NAMALWA (cell line): ENCODE measurements around the gene MAP3K7.

ENCODE experiments used
- DNase-seq: peaks from one replicate; pipeline ENCODE4 v3.0.0-alpha.2; 2015; ENCODE audit warnings: low spot score

The MAP3K7 gene

GRCh38 chr6:90586836-90587638 lies at the start of gene MAP3K7:
Gene MAP3K7, minus strand, starts transcription at chr6:90587072. Its CDS starts 189 bp downstream, at chr6:90586883.
- peak; percentile 99 for DNase-seq

- DNase-seq = peak; percentile 9
These were observed 44.2 kb upstream of the MAP3K7 start for GRCh38 chr6:90631046-90631445.

GRCh38 chr6:90621581-90621980 lies 34.7 kb upstream of the MAP3K7 start:
- DNase-seq = no peak

- DNase-seq = no peak
These were observed 32.3 kb upstream of the MAP3K7 start for GRCh38 chr6:90619221-90619620.

- no peak for DNase-seq
These were observed 25.4 kb upstream of the MAP3K7 start for GRCh38 chr6:90612313-90612680.

GRCh38 chr6:90611543-90612312 lies 24.9 kb upstream of the MAP3K7 start:
- DNase-seq = no peak

GRCh38 chr6:90610751-90611542 lies 24.1 kb upstream of the MAP3K7 start:
- DNase-seq = peak; percentile 43

GRCh38 chr6:90610301-90610750 lies 23.5 kb upstream of the MAP3K7 start:
- DNase-seq = no peak

- DNase-seq = no peak
These were observed 19.0 kb upstream of the MAP3K7 start for GRCh38 chr6:90605749-90606340.

- DNase-seq = no peak
These were observed 17.7 kb upstream of the MAP3K7 start for GRCh38 chr6:90604546-90604945.

- no peak for DNase-seq
These were observed 12.3 kb upstream of the MAP3K7 start for GRCh38 chr6:90599151-90599550.

GRCh38 chr6:90598192-90598951 lies 11.5 kb upstream of the MAP3K7 start:
- no peak for DNase-seq

GRCh38 chr6:90596967-90597539 lies 10.2 kb upstream of the MAP3K7 start:
- no peak for DNase-seq

GRCh38 chr6:90595854-90596253 lies 9.0 kb upstream of the MAP3K7 start:
- DNase-seq = no peak

GRCh38 chr6:90586546-90586835 lies 381 bp downstream of the MAP3K7 start:
- DNase-seq = peak; percentile 47

- DNase-seq = peak; percentile 30
These were observed 2.1 kb downstream of the MAP3K7 start for GRCh38 chr6:90584636-90585255.

- no peak for DNase-seq
These were observed 2.9 kb downstream of the MAP3K7 start for GRCh38 chr6:90583836-90584481.

GRCh38 chr6:90583179-90583835 lies 3.6 kb downstream of the MAP3K7 start:
- DNase-seq = no peak

GRCh38 chr6:90581146-90581545 lies 5.7 kb downstream of the MAP3K7 start:
- DNase-seq = no peak
